Neural cell (in vitro differentiated cells): Measurements from ENCODE around the gene ING1. TPM values are rescaled to one million over a fixed set of nuclear protein-coding genes. Genes with fewer than 3 reads are reported as not detected.

Experiments used
- H2AFZ ChIP-seq: fragments of 200-600, 300-800 bp; sonication (generic), shearing (Covaris generic); 2 replicates; pipeline ENCODE4 v1.6.0; 2014; ENCODE audit warnings: low read depth, mild to moderate bottlenecking, antibody characterized with exemption, low read length, moderate library complexity
- H3F3A ChIP-seq: fragments of 200-600 bp; shearing (Covaris generic); 2 replicates; pipeline ENCODE4 v1.6.1; 2016; ENCODE audit warnings: mild to moderate bottlenecking, moderate library complexity, mixed read lengths, antibody characterized with exemption, low read length; ENCODE audit not compliant: insufficient read depth, poor library complexity, severe bottlenecking
- H3K27ac ChIP-seq: fragments of 200-600, 300-800 bp; sonication (generic), shearing (Covaris generic); 2 replicates; pipeline ENCODE4 v1.5.1; 2014; ENCODE audit warnings: mild to moderate bottlenecking, low read length, moderate library complexity
- H3K27me3 ChIP-seq: fragments of 300-800, 200-600 bp; sonication (generic), shearing (Covaris generic); 2 replicates; pipeline ENCODE4 v1.6.0; 2014; ENCODE audit warnings: mild to moderate bottlenecking, low read depth, low read length, moderate library complexity; ENCODE audit not compliant: insufficient read depth
- H3K36me3 ChIP-seq: fragments of 300-800, 200-600 bp; sonication (generic), shearing (Covaris generic); 2 replicates; pipeline ENCODE4 v1.5.1; 2014; ENCODE audit warnings: mild to moderate bottlenecking, antibody characterized with exemption, low read length, moderate library complexity; ENCODE audit not compliant: insufficient read depth
- H3K4me2 ChIP-seq: fragments of 300-800, 200-600 bp; sonication (generic), shearing (Covaris generic); 2 replicates; pipeline ENCODE4 v1.6.0; 2014; ENCODE audit warnings: mild to moderate bottlenecking, low read length
- H3K4me3 ChIP-seq: fragments of 300-800, 200-600 bp; sonication (generic), shearing (Covaris generic); 2 replicates; pipeline ENCODE4 v1.5.1; 2014; ENCODE audit warnings: mild to moderate bottlenecking, low read length, moderate library complexity
- H3K79me2 ChIP-seq: fragments of 200-600 bp; shearing (Covaris generic); replicated peaks from 2 replicates; pipeline ENCODE4 v1.6.0; 2014; ENCODE audit warnings: mild to moderate bottlenecking, low read length, moderate library complexity; ENCODE audit not compliant: insufficient read depth
- H3K9ac ChIP-seq: fragments of 300-800, 200-600 bp; sonication (generic), shearing (Covaris generic); 2 replicates; pipeline ENCODE4 v1.6.1; 2016; ENCODE audit warnings: mild to moderate bottlenecking, low read length, mixed read lengths
- H3K9me2 ChIP-seq: fragments of 200-600 bp; shearing (Covaris generic); 2 replicates; pipeline ENCODE4 v1.6.1; 2016; ENCODE audit warnings: mild to moderate bottlenecking, low read length, mixed read lengths; ENCODE audit not compliant: insufficient read depth
- H3K9me3 ChIP-seq: fragments of 200-600, 300-800 bp; sonication (generic), shearing (Covaris generic); 2 replicates; pipeline ENCODE4 v1.6.1; 2016; ENCODE audit warnings: mild to moderate bottlenecking, mixed run types, low read length, moderate library complexity, mixed read lengths
- H4K20me1 ChIP-seq: fragments of 200-600 bp; shearing (Covaris generic); 2 replicates; pipeline ENCODE4 v1.6.1; 2016; ENCODE audit warnings: mild to moderate bottlenecking, mixed run types; ENCODE audit not compliant: insufficient read depth
- EP300 ChIP-seq: fragments of 450-650 bp; conservative IDR thresholded peaks from 2 replicates; pipeline ENCODE4 v1.6.1; 2014; ENCODE audit warnings: antibody characterized with exemption, mild to moderate bottlenecking, moderate library complexity; ENCODE audit not compliant: poor library complexity, severe bottlenecking
- EZH2 ChIP-seq: fragments of 200-600, 300-800 bp; shearing (Covaris generic), sonication (generic); IDR thresholded peaks from 2 replicates; pipeline ENCODE4 v1.6.1; 2014; ENCODE audit warnings: antibody characterized with exemption, low read length, borderline replicate concordance, mild to moderate bottlenecking; ENCODE audit not compliant: insufficient read depth, poor library complexity, severe bottlenecking
- MXI1 ChIP-seq: fragments of 450-650 bp; conservative IDR thresholded peaks from 2 replicates; pipeline ENCODE4 v1.6.1; 2014; ENCODE audit warnings: antibody characterized with exemption, mild to moderate bottlenecking; ENCODE audit not compliant: poor library complexity, severe bottlenecking
- POLR2AphosphoS5 ChIP-seq: IDR thresholded peaks from 2 replicates; pipeline ENCODE4 v1.6.1; 2012
- RAD21 ChIP-seq: fragments of 450-650 bp; conservative IDR thresholded peaks from 2 replicates; pipeline ENCODE4 v1.6.1; 2014; ENCODE audit warnings: antibody characterized with exemption, mild to moderate bottlenecking, moderate library complexity
- SMC3 ChIP-seq: fragments of 450-650 bp; conservative IDR thresholded peaks from 2 replicates; pipeline ENCODE4 v1.6.1; 2014; ENCODE audit warnings: antibody characterized with exemption, mild to moderate bottlenecking, moderate library complexity; ENCODE audit not compliant: poor library complexity
- TAF1 ChIP-seq: IDR thresholded peaks from 2 replicates; pipeline ENCODE4 v1.6.1; 2012; ENCODE audit warnings: low read depth
- polyA plus RNA-seq: library from polyadenylated mRNA; depleted of rRNA; stranded (reverse); fragments of >200 nt; gene quantifications from 2 replicates; pipeline ENCODE4 v1.2.3, GENCODE V29; 2014
- TF ChIP-seq, protein P1 (sequence below): fragments of 450-650 bp; IDR thresholded peaks from 2 replicates; pipeline ENCODE4 v1.5.1; 2014; ENCODE audit warnings: antibody characterized with exemption, mild to moderate bottlenecking, moderate library complexity; ENCODE audit not compliant: poor library complexity, severe bottlenecking
- TF ChIP-seq, protein P2 (sequence below): IDR thresholded peaks from 2 replicates; pipeline ENCODE4 v1.6.1; 2012; ENCODE audit warnings: borderline replicate concordance

Gene ING1
- polyA plus RNA-seq, 1 donor from 2014 or later, result 23.2 TPM

DNA sequence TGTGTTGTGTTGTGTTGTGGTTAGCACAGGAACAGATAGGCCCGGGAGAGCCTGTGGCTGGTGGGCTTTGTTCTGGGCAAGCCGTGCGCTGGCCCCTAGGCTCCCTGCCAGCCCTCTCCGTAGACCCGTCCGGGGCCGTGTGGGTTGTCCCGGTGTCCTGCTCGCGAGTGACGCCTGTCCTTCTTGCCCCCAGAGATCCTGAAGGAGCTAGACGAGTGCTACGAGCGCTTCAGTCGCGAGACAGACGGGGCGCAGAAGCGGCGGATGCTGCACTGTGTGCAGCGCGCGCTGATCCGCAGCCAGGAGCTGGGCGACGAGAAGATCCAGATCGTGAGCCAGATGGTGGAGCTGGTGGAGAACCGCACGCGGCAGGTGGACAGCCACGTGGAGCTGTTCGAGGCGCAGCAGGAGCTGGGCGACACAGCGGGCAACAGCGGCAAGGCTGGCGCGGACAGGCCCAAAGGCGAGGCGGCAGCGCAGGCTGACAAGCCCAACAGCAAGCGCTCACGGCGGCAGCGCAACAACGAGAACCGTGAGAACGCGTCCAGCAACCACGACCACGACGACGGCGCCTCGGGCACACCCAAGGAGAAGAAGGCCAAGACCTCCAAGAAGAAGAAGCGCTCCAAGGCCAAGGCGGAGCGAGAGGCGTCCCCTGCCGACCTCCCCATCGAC is 5.7 kb downstream of the ING1 start:
- no peak overlapping the region for H3K27ac ChIP-seq
- TF ChIP-seq, protein P1, sequence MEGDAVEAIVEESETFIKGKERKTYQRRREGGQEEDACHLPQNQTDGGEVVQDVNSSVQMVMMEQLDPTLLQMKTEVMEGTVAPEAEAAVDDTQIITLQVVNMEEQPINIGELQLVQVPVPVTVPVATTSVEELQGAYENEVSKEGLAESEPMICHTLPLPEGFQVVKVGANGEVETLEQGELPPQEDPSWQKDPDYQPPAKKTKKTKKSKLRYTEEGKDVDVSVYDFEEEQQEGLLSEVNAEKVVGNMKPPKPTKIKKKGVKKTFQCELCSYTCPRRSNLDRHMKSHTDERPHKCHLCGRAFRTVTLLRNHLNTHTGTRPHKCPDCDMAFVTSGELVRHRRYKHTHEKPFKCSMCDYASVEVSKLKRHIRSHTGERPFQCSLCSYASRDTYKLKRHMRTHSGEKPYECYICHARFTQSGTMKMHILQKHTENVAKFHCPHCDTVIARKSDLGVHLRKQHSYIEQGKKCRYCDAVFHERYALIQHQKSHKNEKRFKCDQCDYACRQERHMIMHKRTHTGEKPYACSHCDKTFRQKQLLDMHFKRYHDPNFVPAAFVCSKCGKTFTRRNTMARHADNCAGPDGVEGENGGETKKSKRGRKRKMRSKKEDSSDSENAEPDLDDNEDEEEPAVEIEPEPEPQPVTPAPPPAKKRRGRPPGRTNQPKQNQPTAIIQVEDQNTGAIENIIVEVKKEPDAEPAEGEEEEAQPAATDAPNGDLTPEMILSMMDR, result no peak
- TF ChIP-seq RAD21 (no peak), MXI1 (no peak), SMC3 (no peak), TAF1 (no peak), POLR2AphosphoS5 (no peak), EZH2 (no peak), EP300 (no peak)
- TF ChIP-seq, protein P2, sequence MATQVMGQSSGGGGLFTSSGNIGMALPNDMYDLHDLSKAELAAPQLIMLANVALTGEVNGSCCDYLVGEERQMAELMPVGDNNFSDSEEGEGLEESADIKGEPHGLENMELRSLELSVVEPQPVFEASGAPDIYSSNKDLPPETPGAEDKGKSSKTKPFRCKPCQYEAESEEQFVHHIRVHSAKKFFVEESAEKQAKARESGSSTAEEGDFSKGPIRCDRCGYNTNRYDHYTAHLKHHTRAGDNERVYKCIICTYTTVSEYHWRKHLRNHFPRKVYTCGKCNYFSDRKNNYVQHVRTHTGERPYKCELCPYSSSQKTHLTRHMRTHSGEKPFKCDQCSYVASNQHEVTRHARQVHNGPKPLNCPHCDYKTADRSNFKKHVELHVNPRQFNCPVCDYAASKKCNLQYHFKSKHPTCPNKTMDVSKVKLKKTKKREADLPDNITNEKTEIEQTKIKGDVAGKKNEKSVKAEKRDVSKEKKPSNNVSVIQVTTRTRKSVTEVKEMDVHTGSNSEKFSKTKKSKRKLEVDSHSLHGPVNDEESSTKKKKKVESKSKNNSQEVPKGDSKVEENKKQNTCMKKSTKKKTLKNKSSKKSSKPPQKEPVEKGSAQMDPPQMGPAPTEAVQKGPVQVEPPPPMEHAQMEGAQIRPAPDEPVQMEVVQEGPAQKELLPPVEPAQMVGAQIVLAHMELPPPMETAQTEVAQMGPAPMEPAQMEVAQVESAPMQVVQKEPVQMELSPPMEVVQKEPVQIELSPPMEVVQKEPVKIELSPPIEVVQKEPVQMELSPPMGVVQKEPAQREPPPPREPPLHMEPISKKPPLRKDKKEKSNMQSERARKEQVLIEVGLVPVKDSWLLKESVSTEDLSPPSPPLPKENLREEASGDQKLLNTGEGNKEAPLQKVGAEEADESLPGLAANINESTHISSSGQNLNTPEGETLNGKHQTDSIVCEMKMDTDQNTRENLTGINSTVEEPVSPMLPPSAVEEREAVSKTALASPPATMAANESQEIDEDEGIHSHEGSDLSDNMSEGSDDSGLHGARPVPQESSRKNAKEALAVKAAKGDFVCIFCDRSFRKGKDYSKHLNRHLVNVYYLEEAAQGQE, result no peak
- H3K9me2 ChIP-seq, result no peaks in the 10 kb centered on the region
- peaks cover 6% of the 10 kb centered on the region for H3F3A ChIP-seq
- H3K9ac ChIP-seq, result no peak overlapping the region
- H3K4me2 ChIP-seq, result no peak overlapping the region
- peaks cover 62% of the 10 kb centered on the region for H3K79me2 ChIP-seq
- H4K20me1 ChIP-seq, result peaks cover 3% of the 10 kb centered on the region
- H3K36me3 ChIP-seq, result no peaks in the 10 kb centered on the region
- H3K4me3 ChIP-seq, result no peak overlapping the region
- no peaks in the 10 kb centered on the region for H3K27me3 ChIP-seq
- H3K9me3 ChIP-seq, result no peaks in the 10 kb centered on the region
- H2AFZ ChIP-seq, result no peak overlapping the region

DNA sequence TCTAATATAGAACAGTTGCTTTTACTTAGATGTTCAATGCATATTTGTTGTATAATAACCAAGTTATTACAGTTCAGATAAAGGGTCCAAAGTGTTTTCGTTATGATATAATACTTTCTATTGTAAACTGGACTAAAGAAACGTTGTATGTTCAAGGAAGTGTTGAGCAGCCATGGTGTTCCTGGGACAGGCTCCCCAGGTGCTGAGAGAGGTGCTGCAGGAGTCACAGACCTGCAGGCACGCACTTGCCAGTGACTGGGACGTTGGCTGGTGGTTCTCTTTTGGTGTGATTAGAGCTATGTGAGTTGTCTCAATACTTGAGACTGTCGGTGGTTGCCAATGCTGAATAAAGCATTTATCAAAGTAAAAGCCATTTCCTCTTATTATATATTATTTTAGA is 9.5 kb downstream of the ING1 start:
- no peak overlapping the region for H3K4me2 ChIP-seq
- H3K79me2 ChIP-seq, result peaks cover 34% of the 10 kb centered on the region
- no peak overlapping the region for H3K9ac ChIP-seq
- H3K27me3 ChIP-seq, result no peaks in the 10 kb centered on the region
- no peaks in the 10 kb centered on the region for H3F3A ChIP-seq
- H3K9me3 ChIP-seq, result no peaks in the 10 kb centered on the region
- no peak overlapping the region for H3K4me3 ChIP-seq
- TF ChIP-seq EP300 (no peak), MXI1 (no peak), EZH2 (no peak), RAD21 (no peak), SMC3 (no peak), TAF1 (no peak), POLR2AphosphoS5 (no peak)
- TF ChIP-seq, protein P2, result no peak
- TF ChIP-seq, protein P1, result no peak
- H3K9me2 ChIP-seq, result no peaks in the 10 kb centered on the region
- H2AFZ ChIP-seq, result no peak overlapping the region
- H3K27ac ChIP-seq, result no peak overlapping the region
- no peaks in the 10 kb centered on the region for H3K36me3 ChIP-seq
- no peaks in the 10 kb centered on the region for H4K20me1 ChIP-seq
